AG04450 (cell line): ENCODE measurements around the gene B3GNT5. TPM values are rescaled to one million over a fixed set of nuclear protein-coding genes. Genes with fewer than 3 reads are reported as not detected.

Source experiments
- CTCF ChIA-PET: fragments of 300-600, 350-600 bp; formaldehyde crosslinking; extraction: SDS; loops from one replicate; lab custom pipeline; 2022; ENCODE audit warnings: antibody characterized with exemption, inconsistent platforms; lab: Charles Lee
- POLR2A ChIA-PET: fragments of 350-600 bp; formaldehyde crosslinking; extraction: SDS; loops from one replicate; lab custom pipeline; 2021; ENCODE audit warnings: antibody characterized with exemption, inconsistent platforms; lab: Yijun Ruan, JAX
- DNase-seq: peaks from one replicate; pipeline ENCODE4 v3.0.0-alpha.2; 2011; ENCODE audit warnings: low read depth, low spot score
- H3K27ac ChIP-seq: one replicate; pipeline ENCODE4 v1.5.1; 2012; ENCODE audit warnings: low read depth, low read length, control low read depth
- H3K27me3 ChIP-seq: one replicate; pipeline ENCODE4 v1.6.0; 2012; ENCODE audit warnings: low read length; ENCODE audit not compliant: control insufficient read depth, insufficient read depth
- H3K4me3 ChIP-seq: 2 replicates; pipeline ENCODE4 v1.5.1; 2011; ENCODE audit warnings: mild to moderate bottlenecking, low read depth, low read length, control low read depth
- H3K9me3 ChIP-seq: 2 replicates; pipeline ENCODE4 v1.5.1; 2012; ENCODE audit warnings: low read length; ENCODE audit not compliant: control insufficient read depth, insufficient read depth
- CTCF ChIP-seq: IDR thresholded peaks from 2 replicates; pipeline ENCODE4 v1.5.1; 2011; ENCODE audit warnings: low read depth, low read length, control low read depth, inconsistent platforms
- polyA plus RNA-seq: library from polyadenylated mRNA; depleted of rRNA; stranded (reverse); fragments of >200 nt; gene quantifications from 2 replicates; pipeline ENCODE4 v1.2.3, GENCODE V29; 2011

B3GNT5 gene
- polyA plus RNA-seq, 1 experiment = 2.9 TPM

- H3K27ac ChIP-seq = no peak overlapping the region
- DNase-seq = no peak
- no peak overlapping the region for H3K4me3 ChIP-seq
- ChIA-PET POLR2A (no interaction called here), CTCF (interaction anchor here (1.0 kb wide), 1 partner anchor 85 kb away, joined by 3 read pairs; no protein-coding TSS in a partner anchor)
- TF ChIP-seq CTCF = no peak
- H3K27me3 ChIP-seq = no peaks in the 10 kb centered on the region
- no peaks in the 10 kb centered on the region for H3K9me3 ChIP-seq
Measured at GRCh38 chr3:183269345-183269744, 16.3 kb downstream of the B3GNT5 start.

GRCh38 chr3:183270344-183270743 is 17.3 kb downstream of the B3GNT5 start:
- CTCF ChIA-PET = interaction anchor here (1.0 to 1.2 kb wide), 2 partner anchors 77 to 86 kb away, joined by 3 to 4 read pairs; no protein-coding TSS in a partner anchor
- no peaks in the 10 kb centered on the region for H3K9me3 ChIP-seq
- H3K27me3 ChIP-seq = no peaks in the 10 kb centered on the region
- DNase-seq = no peak
- H3K27ac ChIP-seq = no peak overlapping the region
- H3K4me3 ChIP-seq = no peak overlapping the region
- POLR2A ChIA-PET = no interaction called here
- no peak for TF ChIP-seq CTCF

- POLR2A ChIA-PET = no interaction called here
Measured at GRCh38 chr3:183272142-183272541, 19.1 kb downstream of the B3GNT5 start.

GRCh38 chr3:183272791-183273190 is 19.7 kb downstream of the B3GNT5 start:
- no peak for TF ChIP-seq CTCF
- DNase-seq = no peak
- no peaks in the 10 kb centered on the region for H3K9me3 ChIP-seq
- no peak overlapping the region for H3K4me3 ChIP-seq
- ChIA-PET CTCF (no interaction called here), POLR2A (no interaction called here)
- no peaks in the 10 kb centered on the region for H3K27me3 ChIP-seq
- H3K27ac ChIP-seq = no peak overlapping the region

More at GRCh38 chr3:183272142-183272541, 19.1 kb downstream of the B3GNT5 start:
- CTCF ChIA-PET = no interaction called here
- no peak for DNase-seq
- no peak overlapping the region for H3K4me3 ChIP-seq
- no peaks in the 10 kb centered on the region for H3K9me3 ChIP-seq
- no peaks in the 10 kb centered on the region for H3K27me3 ChIP-seq
- H3K27ac ChIP-seq = no peak overlapping the region
- no peak for TF ChIP-seq CTCF

GRCh38 chr3:183274609-183275008 is 21.6 kb downstream of the B3GNT5 start:
- DNase-seq = no peak
- CTCF ChIA-PET = interaction anchor here (0.9 kb wide), 1 partner anchor 90 kb away, joined by 3 read pairs; no protein-coding TSS in a partner anchor

More at GRCh38 chr3:183274609-183275008, 21.6 kb downstream of the B3GNT5 start:
- TF ChIP-seq CTCF = no peak
- no peak overlapping the region for H3K4me3 ChIP-seq
- no peaks in the 10 kb centered on the region for H3K9me3 ChIP-seq
- no peaks in the 10 kb centered on the region for H3K27me3 ChIP-seq
- POLR2A ChIA-PET = no interaction called here
- H3K27ac ChIP-seq = no peak overlapping the region
